A204.1 (cell line): ENCODE data around the gene KRT80.

Experiments used
- FAIRE-seq: peaks from 2 replicates; lab custom pipeline; 2012; peaks lifted over from hg19 to GRCh38; lab: Jason Lieb, UNC

Gene KRT80

DNA sequence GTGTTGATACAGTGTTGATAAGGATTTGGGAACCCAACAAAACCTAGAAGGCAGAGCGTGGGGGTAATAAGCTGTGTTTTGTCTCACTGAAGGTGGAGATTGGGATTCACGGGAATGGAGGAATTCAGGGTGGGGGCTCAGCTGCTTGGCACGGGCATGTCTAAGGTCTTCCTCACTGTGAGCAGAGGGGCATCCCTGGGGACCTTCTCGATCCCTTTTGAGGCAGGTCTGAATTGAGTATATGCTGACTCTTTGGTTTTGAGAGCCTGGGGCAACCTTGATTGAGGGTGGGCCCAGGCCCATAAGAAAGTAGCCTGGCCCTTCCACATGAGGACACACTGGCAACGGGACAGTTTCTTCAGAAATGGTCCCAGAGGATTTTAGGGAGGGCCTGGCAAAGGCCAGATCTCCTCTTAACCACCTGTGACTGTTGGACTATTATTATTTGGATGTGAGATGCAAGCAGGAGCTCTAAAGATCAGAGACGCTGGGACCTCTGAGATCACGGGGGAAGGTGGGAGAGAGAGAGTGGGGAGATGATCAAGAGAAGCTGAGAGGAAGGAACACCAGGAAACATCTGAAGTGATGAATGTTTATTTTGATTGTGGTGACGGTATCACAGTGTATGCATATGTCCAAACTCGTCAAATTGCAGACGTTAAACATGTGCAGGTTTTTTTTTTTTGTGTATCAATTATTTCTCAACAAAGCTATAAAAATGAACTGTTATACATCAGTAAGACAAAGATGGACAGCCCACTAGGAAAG, 63.9 kb downstream of the KRT80 start:
- FAIRE-seq: no peak

DNA sequence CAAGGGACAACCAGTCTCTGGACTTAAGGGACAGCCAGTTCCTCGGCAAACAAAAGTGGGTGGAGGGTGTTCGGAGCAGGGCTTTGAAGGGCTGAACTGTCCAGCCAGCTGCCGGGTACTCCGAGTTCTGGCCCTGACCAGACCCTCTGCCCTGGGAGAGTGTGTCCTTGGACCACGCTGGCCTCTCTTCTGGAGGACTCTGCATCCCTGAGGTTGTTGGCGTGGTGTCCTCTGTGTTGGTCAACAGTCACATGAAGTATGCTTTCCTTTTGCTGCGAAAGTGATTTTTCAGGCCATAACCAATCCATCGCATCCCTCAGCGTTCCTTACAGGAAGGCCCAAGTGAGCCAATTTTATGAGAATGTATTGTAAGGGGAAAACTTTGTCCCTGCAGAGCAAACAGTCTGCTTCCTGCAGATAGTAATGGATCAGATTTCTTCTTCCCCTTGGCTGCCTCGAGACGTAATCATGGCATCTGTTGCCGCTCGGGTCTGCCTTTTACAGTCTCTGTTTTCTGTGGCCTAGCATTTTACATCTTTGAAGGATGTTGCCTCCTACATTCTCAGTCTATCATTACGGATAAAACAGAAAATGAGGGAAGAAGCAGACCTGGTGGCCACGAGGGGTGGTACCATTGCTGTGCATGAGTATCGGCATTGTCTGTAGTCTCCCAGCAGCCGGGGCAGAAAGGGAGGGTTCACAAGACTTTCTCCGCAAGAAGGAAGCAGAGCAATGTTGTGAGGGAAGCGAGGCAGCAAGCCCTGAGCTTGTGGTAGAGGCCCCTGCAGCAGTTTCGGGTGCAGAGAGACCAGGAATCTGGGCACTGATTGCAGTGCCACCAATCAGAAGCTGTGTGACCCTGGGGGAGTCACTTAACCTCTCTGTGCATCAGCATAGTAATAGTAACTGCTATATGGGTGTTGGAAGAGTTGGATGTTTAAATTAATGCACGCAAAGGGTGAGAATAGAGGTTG, 64.9 kb downstream of the KRT80 start:
- no peak for FAIRE-seq

DNA sequence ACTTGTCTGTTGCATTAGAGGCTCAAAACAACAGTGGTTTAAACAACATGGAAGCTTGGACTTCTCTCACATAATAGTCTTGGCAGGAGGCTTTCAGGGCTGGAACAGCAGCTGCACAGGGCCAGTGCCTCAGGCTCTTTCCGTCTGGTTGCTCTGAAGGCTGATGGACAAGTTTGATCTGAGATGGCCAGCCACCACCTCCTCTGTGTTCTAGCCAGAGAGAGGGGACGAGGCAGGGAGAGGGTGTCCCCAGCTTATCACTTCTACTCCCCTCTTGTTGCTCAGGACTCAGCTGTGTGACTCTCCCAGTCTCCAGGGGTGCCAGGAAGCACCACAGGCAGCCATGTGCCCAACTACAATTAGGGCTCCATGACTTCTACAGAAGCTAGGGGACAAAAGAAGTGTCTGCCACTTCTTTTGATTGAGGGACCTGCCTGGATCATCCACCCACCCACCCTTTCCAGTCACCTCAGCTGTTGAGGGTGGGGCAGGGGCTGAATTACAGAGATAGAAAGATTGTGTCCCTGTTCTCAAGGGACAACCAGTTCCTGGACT, 65.7 kb downstream of the KRT80 start:
- no peak for FAIRE-seq

DNA sequence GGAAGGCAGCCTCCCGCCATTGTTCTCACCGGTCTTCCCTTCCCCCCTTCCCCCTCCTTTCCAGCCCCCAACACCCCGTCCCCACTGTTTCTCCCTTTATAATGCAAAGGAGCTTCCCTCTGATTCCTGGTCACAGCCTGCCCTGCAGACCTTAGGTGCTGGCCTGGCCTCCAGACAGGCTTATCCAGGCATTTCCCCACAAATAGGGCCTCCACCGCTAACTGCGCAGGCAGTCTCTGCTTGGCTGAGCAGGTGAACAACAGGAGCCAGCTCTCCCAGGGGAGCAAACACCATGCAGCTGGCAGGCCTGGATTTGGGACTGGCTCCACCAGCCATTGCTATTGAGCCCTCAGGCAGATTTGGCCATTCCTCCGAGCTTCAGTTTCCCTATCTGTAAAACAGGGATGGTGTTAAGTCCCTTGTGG, 66.3 kb downstream of the KRT80 start:
- no peak for FAIRE-seq

DNA sequence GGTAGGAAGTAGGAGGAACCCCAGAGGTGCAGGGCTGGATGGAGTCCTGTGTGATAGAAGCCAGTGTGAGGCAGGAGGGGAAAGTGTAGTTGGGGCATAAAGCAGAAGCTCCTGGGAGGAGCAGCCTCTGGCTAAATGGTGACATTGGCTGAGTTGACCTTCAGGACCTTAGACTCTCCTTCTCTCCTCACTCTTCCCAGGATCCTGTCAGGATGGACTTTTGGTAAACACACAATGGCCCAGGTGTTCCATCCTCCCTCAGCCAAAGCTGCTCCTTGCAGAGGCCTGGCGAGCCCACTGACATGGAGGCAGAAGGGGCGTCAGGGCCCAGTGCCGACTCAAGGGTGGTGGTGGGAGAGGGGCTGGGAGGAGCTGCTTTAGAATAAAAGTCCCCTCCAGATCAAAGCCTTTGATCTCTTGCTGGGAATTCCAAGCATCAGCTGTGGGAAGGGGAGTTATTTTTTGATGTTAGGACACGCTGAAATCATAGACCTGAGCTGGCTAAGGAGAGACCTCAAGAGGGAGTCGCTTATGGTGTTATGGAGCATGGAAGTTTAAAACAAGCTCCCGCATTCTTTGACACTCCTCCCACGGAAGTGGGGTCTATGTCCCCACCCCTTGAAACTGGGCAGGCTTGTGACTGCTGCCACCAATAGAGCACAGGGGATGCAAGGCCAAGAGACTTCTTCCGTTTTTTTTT, 68.2 kb downstream of the KRT80 start:
- FAIRE-seq: no peak

DNA sequence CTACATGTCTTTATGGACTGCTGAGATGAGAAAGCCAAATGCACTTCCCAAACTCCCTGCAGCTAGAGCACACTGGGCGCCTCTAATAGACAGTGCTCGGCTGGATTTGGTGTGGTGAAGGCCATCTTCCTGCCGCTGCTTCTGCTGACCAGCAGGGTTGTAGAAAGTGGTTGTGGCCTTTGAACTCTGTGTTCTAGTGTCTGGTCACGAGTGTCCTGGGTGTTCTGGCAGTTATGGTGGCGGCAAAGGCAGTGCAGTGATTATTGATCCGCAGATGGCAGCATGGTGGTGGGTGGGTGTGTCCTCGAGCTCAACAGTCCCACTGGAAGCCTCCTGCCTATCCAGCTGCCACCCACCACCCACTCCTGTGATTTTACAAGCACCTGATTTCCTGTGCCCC, 68.9 kb downstream of the KRT80 start:
- no peak for FAIRE-seq

GRCh38 chr12:52122540-52122871, 69.3 kb downstream of the KRT80 start:
- no peak for FAIRE-seq

DNA sequence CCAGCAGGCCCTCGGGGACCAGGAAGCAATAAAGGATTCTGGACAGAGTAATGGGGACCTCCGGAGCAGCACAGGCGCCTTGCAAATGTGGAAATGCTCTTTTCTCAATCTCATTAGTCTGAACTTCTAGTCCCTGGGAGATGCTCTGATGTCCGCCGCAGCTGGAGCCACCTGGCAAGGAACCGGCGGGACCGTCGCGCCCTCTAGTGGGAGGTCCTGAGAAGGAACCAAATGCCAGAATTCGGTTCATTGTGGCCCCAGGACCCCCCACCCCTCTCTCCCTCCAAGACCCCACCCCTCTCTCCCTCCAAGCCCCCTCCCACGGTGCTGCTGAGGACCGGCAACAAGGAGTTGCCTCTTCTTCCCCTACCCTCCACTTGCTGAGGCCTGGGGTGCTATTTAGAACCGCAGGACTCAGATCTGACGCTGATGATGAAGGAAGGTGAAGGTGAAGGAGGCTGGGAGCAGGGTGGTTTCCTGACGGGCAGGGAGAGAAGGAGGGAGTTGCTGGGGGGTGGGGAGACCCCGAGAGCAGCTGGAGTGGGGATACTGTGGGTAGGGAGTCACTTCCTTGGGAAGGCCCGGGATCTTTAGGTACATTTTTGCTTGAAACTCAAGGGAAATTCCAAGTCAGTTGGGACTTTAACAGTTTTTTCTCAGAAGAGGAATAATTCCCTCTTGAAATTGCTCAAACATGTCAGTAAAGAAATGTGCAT, 69.8 kb downstream of the KRT80 start:
- FAIRE-seq: no peak

DNA sequence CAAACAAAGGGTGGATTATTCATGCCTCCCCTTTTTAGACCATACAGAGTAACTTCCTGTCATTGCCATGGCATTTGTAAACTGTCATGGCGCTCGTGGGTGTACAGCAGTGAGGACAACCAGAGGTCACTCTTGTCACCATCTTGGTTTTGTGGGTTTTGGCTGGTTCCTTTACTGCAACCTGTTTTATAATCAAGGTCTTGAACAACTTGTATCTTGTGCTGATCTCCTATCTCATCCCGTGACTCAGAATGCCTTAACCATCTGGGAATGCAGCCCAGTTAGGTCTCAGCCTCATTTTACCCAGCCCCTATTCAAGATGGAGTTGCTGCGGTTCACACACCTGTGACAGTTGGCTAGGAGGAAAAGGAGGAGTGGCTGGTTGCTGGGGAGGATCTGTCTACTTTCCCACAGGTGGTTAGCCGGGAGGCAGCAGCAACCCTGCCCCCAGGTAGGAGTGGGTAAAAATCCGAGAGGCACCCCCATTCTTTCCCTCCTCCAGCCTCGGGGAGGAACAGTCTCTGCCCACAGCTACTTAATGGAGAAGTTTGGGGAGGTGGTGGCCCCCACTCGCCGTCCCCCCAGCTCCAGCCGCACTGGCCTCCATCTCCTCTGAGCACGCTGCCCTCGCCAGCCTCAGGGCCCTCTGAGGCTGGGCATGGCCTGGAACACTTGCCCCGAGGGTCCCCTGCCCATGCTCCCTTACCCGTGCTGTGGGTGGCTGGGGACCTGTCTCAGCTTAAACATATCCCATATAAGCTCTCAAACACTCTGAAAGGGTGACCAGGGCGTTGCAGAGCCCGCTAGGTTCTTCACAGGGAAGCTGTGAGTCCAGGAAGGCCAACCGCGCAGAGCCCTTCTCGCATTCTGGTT, 70.6 kb downstream of the KRT80 start:
- FAIRE-seq: no peak

DNA sequence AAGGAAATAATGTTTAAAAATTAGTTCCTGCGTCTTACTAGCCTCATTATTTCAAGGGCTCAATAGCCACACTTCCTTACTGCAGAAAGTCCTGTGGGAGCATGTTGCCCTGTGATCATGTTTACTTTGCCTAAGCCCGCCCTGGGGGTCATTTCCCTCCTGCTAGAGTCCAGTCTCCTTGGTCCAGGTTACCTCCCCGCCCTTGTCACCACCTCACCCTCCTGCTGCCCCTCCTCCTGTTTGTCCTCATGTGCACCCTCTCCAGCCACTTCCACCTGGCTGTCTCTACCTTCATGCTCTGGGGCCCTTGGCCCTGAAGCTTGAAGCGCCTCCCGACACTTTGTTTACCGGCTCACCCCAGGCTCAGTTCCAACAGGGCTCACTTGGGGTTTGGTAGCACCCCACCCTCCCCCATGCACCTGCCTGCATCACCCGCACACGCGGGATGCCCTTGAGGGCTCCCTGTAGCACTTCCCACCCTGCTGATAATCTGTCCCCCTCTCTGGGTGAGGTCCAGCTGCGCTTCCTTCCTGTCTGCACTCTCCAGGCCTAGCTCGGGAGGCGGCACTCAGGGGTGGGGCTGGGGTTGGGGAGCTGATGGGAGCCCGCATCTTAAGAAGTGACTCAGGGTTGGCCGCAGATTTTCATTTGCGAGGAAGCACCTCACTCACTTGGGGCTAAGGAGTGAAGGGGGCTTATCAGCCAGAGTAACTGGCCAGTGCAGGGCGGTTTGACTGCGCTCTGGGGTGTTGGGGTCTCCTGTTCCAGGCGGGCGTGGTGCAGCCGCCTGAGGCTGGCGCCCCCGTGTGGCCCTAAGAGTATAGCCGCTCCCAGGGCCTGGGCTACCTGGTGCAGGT, 72.2 kb downstream of the KRT80 start:
- FAIRE-seq: no peak
